ENCODE data around the gene HBM. TPM values are rescaled to one million over a fixed set of nuclear protein-coding genes. Genes with fewer than 3 reads are reported as not detected.

HBM gene, protein sequence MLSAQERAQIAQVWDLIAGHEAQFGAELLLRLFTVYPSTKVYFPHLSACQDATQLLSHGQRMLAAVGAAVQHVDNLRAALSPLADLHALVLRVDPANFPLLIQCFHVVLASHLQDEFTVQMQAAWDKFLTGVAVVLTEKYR
- not detected in 5 replicates for total RNA-seq (2022; extraction: Qiagen RNA extraction)

DNA sequence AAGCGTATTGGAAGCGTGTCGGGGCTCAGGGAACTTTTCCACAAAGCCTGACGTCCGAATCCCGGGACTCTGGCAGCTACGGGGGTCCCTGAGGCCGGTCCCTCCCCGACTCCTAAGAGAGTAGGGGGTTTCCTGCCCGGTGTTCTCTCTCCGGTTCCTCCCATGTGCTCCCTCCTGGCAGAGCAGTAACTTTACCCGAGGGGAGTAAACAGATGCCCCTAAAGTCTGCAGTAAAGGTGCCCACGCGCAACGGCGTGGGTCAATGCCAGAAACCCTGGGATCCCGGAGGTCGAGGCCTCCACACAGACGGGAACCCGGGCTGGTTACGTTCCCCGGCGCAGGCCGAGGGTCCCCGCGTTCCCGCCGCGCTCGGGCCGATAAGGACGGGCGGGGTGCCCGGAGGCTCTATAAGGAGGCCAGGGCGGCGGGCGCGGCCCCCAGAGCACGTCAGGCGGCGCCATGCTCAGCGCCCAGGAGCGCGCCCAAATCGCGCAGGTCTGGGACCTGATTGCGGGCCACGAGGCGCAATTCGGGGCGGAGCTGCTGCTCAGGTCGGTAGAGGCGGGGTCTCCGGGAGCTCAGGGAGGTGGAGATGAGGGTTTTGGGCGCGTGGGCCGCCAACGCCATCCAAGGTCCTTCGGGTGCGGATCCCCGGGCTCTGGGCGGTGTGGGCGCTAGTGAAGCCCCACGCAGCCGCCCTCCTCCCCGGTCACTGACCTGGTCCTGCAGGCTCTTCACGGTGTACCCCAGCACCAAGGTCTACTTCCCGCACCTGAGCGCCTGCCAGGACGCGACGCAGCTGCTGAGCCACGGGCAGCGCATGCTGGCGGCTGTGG lies at the start of gene HBM:
Gene HBM (plus strand): TSS at position 440 of the 836 bp plus-strand sequence. CDS start 20 bp downstream, at position 460.

DNA sequence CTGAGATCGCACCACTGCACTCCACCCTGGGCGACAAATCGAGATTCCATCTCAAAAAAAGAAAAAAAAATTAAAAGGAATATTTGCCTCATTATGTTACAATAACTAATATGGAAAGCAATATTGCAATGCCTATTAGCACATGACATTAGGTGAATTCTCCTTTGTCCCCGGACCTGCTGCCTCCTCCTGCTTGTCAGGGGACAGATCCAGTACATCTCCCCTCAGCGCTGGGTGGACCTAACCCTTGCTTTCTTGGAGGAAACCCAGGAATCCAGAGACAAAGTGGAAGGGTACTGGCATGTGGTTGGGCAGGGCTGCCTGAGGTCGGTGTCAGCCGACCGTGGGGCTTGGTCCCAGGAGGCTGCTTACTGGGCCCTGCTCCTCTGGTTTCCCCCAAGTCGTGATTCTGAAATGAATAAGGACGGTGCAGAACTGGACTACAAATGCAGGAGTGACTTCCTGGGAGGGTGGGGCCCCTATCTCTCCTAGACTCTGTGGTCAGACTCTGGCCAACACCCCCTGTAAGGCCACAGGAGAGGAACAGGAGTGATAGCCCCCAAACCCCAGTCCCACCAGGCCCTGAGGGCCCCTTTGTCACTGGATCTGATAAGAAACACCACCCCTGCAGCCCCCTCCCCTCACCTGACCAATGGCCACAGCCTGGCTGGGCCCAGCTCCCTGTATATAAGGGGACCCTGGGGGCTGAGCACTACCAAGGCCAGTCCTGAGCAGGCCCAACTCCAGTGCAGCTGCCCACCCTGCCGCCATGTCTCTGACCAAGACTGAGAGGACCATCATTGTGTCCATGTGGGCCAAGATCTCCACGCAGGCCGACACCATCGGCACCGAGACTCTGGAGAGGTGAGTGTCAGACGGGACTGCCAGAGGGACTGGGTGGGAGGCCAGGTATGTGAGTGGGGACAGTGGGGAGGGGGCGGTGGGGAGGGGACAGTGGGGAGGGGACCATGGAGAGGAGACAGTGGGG lies 13.3 kb upstream of the HBM start, which contains the start of gene HBZ:
Gene HBZ (plus strand): TSS at position 504 of the 988 bp plus-strand sequence. CDS start 266 bp downstream, at position 770.

DNA sequence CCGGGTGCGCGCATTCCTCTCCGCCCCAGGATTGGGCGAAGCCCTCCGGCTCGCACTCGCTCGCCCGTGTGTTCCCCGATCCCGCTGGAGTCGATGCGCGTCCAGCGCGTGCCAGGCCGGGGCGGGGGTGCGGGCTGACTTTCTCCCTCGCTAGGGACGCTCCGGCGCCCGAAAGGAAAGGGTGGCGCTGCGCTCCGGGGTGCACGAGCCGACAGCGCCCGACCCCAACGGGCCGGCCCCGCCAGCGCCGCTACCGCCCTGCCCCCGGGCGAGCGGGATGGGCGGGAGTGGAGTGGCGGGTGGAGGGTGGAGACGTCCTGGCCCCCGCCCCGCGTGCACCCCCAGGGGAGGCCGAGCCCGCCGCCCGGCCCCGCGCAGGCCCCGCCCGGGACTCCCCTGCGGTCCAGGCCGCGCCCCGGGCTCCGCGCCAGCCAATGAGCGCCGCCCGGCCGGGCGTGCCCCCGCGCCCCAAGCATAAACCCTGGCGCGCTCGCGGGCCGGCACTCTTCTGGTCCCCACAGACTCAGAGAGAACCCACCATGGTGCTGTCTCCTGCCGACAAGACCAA lies 6.7 kb downstream of the HBM start, which contains the start of gene HBA2:
Gene HBA2 (plus strand): TSS at position 503 of the 568 bp plus-strand sequence. CDS start 37 bp downstream, at position 540.

DNA sequence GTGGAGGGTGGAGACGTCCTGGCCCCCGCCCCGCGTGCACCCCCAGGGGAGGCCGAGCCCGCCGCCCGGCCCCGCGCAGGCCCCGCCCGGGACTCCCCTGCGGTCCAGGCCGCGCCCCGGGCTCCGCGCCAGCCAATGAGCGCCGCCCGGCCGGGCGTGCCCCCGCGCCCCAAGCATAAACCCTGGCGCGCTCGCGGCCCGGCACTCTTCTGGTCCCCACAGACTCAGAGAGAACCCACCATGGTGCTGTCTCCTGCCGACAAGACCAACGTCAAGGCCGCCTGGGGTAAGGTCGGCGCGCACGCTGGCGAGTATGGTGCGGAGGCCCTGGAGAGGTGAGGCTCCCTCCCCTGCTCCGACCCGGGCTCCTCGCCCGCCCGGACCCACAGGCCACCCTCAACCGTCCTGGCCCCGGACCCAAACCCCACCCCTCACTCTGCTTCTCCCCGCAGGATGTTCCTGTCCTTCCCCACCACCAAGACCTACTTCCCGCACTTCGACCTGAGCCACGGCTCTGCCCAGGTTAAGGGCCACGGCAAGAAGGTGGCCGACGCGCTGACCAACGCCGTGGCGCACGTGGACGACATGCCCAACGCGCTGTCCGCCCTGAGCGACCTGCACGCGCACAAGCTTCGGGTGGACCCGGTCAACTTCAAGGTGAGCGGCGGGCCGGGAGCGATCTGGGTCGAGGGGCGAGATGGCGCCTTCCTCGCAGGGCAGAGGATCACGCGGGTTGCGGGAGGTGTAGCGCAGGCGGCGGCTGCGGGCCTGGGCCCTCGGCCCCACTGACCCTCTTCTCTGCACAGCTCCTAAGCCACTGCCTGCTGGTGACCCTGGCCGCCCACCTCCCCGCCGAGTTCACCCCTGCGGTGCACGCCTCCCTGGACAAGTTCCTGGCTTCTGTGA lies 11.0 kb downstream of the HBM start, which contains the start of gene HBA1:
Gene HBA1 (plus strand): TSS at position 204 of the 906 bp plus-strand sequence. CDS start 37 bp downstream, at position 241.

DNA sequence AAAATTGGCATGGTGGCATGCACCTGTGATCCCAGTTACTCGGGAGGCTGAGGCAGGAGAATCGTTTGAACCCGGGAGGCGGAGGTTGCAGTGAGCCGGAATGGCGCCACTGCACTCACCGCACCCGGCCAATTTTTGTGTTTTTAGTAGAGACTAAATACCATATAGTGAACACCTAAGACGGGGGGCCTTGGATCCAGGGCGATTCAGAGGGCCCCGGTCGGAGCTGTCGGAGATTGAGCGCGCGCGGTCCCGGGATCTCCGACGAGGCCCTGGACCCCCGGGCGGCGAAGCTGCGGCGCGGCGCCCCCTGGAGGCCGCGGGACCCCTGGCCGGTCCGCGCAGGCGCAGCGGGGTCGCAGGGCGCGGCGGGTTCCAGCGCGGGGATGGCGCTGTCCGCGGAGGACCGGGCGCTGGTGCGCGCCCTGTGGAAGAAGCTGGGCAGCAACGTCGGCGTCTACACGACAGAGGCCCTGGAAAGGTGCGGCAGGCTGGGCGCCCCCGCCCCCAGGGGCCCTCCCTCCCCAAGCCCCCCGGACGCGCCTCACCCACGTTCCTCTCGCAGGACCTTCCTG lies 14.4 kb downstream of the HBM start, which contains the start of gene HBQ1:
Gene HBQ1 (plus strand): TSS at position 359 of the 575 bp plus-strand sequence. CDS start 28 bp downstream, at position 387.

Other genes with a start within 250 kb of the HBM start
- 34.9 to 43.5 TPM (median 39.9 TPM) in 5 replicates for gene POLR3K, start 112.4 kb upstream of the HBM start, total RNA-seq (2022; extraction: Qiagen RNA extraction)
- 60.7 to 80.1 TPM (median 75.4 TPM) in 5 replicates for gene SNRNP25, start 112.2 kb upstream of the HBM start, total RNA-seq (2022; extraction: Qiagen RNA extraction)
- gene RHBDF1, start 93.3 kb upstream of the HBM start, total RNA-seq (2022; extraction: Qiagen RNA extraction) = 22.0 to 32.9 TPM (median 31.9 TPM) in 5 replicates
- 54.0 to 82.9 TPM (median 75.4 TPM) in 5 replicates for gene MPG, start 87.8 kb upstream of the HBM start, total RNA-seq (2022; extraction: Qiagen RNA extraction)
- 21.7 to 30.8 TPM (median 29.6 TPM) in 5 replicates for gene NPRL3, start 27.3 kb upstream of the HBM start, total RNA-seq (2022; extraction: Qiagen RNA extraction)
- gene HBZ, start 13.3 kb upstream of the HBM start, total RNA-seq (2022; extraction: Qiagen RNA extraction) = 0.14 TPM in 1 of 5 replicates, not detected in the others
- gene HBA2, start 6.9 kb downstream of the HBM start, total RNA-seq (2022; extraction: Qiagen RNA extraction) = 0.24 to 0.60 TPM (median 0.47 TPM) in 4 of 5 replicates, not detected in the other
- 0.78 to 1.9 TPM (median 1.1 TPM) in 5 replicates for gene HBA1, start 10.7 kb downstream of the HBM start, total RNA-seq (2022; extraction: Qiagen RNA extraction)
- 4.4 to 9.2 TPM (median 6.8 TPM) in 5 replicates for gene HBQ1, start 14.5 kb downstream of the HBM start, total RNA-seq (2022; extraction: Qiagen RNA extraction)
- gene LUC7L, start 63.5 kb downstream of the HBM start, total RNA-seq (2022; extraction: Qiagen RNA extraction) = 48.6 to 54.3 TPM (median 52.6 TPM) in 5 replicates
- 44.1 to 50.9 TPM (median 47.7 TPM) in 5 replicates for gene FAM234A, start 68.8 kb downstream of the HBM start, total RNA-seq (2022; extraction: Qiagen RNA extraction)
- 3.5 to 5.6 TPM (median 5.3 TPM) in 5 replicates for gene RGS11, start 110.0 kb downstream of the HBM start, total RNA-seq (2022; extraction: Qiagen RNA extraction)
- 2.4 to 3.5 TPM (median 3.3 TPM) in 5 replicates for gene ARHGDIG, start 114.6 kb downstream of the HBM start, total RNA-seq (2022; extraction: Qiagen RNA extraction)
- 0.42 to 0.74 TPM (median 0.48 TPM) in 5 replicates for gene PDIA2, start 117.2 kb downstream of the HBM start, total RNA-seq (2022; extraction: Qiagen RNA extraction)
- gene AXIN1, start 186.7 kb downstream of the HBM start, total RNA-seq (2022; extraction: Qiagen RNA extraction) = 26.1 to 36.7 TPM (median 35.3 TPM) in 5 replicates
- 122 to 138 TPM (median 130 TPM) in 5 replicates for gene MRPL28, start 204.6 kb downstream of the HBM start, total RNA-seq (2022; extraction: Qiagen RNA extraction)
- 25.0 to 40.2 TPM (median 40.2 TPM) in 5 replicates for gene PGAP6, start 216.0 kb downstream of the HBM start, total RNA-seq (2022; extraction: Qiagen RNA extraction)
- gene NME4, start 231.2 kb downstream of the HBM start, total RNA-seq (2022; extraction: Qiagen RNA extraction) = 274 to 468 TPM (median 443 TPM) in 5 replicates
- gene DECR2, start 235.9 kb downstream of the HBM start, total RNA-seq (2022; extraction: Qiagen RNA extraction) = 19.7 to 30.5 TPM (median 29.6 TPM) in 5 replicates

All from A549 treated with CORT108297 at 1 μM for 4 hours (cell line).